ENCODE data around the gene PTAR1.
"Not testable (repeated sequence)": the region's sequence is repeated elsewhere in the genome, so short reads cannot be mapped to it uniquely, and the experiment has no call there.

The PTAR1 gene

GRCh38 chr9:69759421-69760277, at the start of gene PTAR1:
TSS of gene PTAR1 (minus strand) at chr9:69760011. CDS start at chr9:69759938, 73 bp downstream.
- no peaks in the 10 kb centered on the region for H3K36me3 ChIP-seq (ENCODE audit: insufficient read depth, low read length)
- H3K9me3 ChIP-seq (ENCODE audit: low read length), result no peaks in the 10 kb centered on the region
- no peaks in the 10 kb centered on the region for H3K27me3 ChIP-seq (ENCODE audit: insufficient read depth, low read length)
- peak within 1 kb of the TSS; percentile 50 for H2AFZ ChIP-seq (ENCODE audit: low read depth, low read length)
- H3K4me1 ChIP-seq (ENCODE audit: insufficient read depth, low read length), result peaks cover 15% of the 10 kb centered on the region
- peak within 1 kb of the TSS; percentile 91 for H3K4me3 ChIP-seq (ENCODE audit: low read length)

DNA sequence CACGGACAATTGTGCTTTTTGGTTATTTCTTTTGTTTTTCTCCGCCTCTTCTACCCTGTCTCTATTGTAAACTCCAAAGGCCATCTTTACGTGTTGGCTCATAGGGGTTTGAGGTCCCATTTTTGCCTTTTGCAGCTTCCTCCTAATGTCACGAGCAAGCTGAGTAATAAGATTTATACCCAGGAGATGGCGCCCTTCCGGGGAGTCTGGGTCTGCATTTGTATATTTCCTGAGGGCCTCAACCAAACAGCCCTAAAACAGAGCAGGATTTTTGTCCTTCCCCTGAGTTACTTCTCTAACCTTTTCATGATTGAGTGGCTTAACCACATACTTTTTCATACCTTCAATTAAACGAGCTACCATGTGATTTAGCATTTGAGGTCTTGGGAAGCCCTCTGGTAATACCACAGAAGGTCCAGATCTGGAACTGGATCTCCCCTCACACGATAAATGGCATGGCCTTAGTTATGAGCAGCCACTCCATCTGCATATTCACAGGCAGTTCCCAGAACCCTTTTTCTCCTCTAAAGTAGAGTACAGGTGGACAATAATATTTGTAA, 49.6 kb upstream of the PTAR1 start:
- Histone ChIP-seq H3K9me3 (ENCODE audit: low read length) (no peaks in the 10 kb centered on the region), H3K4me3 (ENCODE audit: low read length) (no peak overlapping the region), H3K36me3 (ENCODE audit: insufficient read depth, low read length) (no peaks in the 10 kb centered on the region)

DNA sequence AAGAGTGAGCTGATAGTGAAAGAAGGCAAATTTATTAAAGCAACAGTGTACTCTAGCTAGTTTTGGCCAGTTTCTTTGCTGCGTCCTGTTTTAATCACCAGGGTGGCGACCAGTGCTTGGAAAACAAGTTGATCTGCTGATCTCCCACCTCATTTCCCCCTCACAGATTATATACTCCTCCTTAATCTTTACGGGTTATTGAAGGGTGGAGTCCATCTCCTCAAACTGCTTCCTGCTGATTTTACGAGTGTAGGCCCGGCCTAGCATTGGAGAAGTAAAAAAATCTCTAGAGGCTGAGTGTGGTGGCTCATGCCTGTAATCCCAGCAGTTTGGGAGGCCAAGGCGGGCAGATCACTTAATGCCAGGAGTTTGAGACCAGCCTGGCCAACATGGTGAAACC, 46.8 kb upstream of the PTAR1 start:
- H3K4me1 ChIP-seq (ENCODE audit: insufficient read depth, low read length), result no peaks in the 10 kb centered on the region
- peaks cover 4% of the 10 kb centered on the region for H3K27me3 ChIP-seq (ENCODE audit: insufficient read depth, low read length)
- H2AFZ ChIP-seq (ENCODE audit: low read depth, low read length), result no peak overlapping the region
- H3K9me3 ChIP-seq (ENCODE audit: low read length), result no peaks in the 10 kb centered on the region
- H3K36me3 ChIP-seq (ENCODE audit: insufficient read depth, low read length), result no peaks in the 10 kb centered on the region
- no peak overlapping the region for H3K4me3 ChIP-seq (ENCODE audit: low read length)

More for the DNA sequence above, 49.6 kb upstream of the PTAR1 start:
- H2AFZ ChIP-seq (ENCODE audit: low read depth, low read length), result no peak overlapping the region
- H3K27me3 ChIP-seq (ENCODE audit: insufficient read depth, low read length), result no peaks in the 10 kb centered on the region
- H3K4me1 ChIP-seq (ENCODE audit: insufficient read depth, low read length), result no peaks in the 10 kb centered on the region

DNA sequence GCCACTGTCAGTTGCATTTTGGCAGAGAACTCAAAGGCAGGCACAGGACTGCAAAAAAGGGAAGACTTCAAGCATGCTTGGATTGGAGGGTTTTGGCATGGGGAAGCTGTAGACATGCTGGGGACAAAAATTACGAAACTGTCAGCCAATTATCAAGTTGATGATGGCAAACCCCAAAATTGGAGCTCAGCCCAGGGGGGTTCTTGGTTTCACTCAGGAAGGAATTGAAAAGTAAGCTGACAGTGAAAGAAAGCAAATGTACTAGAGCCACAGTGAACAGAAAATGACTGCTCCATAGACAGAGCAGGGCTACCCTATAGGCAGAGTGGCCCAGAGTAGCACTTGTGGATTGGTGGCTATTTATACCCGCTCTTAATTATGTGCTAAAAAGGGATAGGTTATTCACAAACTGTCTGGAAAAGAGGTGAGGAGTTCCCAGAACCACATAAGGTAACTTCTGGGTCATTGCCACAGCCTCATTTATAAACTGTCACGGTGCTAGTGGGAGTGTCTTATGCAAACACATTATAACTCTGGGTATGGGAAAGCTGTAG, 46.2 kb upstream of the PTAR1 start:
- no peak overlapping the region for H3K4me3 ChIP-seq (ENCODE audit: low read length)
- H3K4me1 ChIP-seq (ENCODE audit: insufficient read depth, low read length), result no peaks in the 10 kb centered on the region
- no peaks in the 10 kb centered on the region for H3K9me3 ChIP-seq (ENCODE audit: low read length)
- peaks cover 4% of the 10 kb centered on the region for H3K27me3 ChIP-seq (ENCODE audit: insufficient read depth, low read length)
- no peaks in the 10 kb centered on the region for H3K36me3 ChIP-seq (ENCODE audit: insufficient read depth, low read length)
- H2AFZ ChIP-seq (ENCODE audit: low read depth, low read length), result no peak overlapping the region

DNA sequence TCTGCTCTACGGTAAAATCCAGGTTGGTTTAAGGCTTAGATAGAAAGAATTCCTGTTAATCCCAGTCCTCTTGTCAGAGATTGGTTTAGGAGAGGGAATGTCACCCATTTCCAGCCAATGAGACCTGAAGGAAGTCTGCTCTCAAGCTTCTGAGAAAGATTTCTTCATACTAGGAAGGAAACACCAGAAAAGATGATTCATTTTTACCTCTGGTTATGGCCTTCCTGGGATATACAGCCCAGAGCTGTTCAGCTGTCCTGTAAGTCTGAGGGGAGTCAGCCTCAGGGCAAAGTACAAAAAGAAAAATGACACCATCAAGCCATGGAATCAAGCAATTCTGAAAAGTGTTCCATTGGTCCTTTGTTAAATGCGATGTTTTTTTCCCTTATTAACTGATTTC, 42.2 kb upstream of the PTAR1 start:
- Histone ChIP-seq H3K36me3 (ENCODE audit: insufficient read depth, low read length) (no peaks in the 10 kb centered on the region), H3K4me3 (ENCODE audit: low read length) (no peak overlapping the region), H3K27me3 (ENCODE audit: insufficient read depth, low read length) (peaks cover 4% of the 10 kb centered on the region), H2AFZ (ENCODE audit: low read depth, low read length) (no peak overlapping the region), H3K4me1 (ENCODE audit: insufficient read depth, low read length) (no peaks in the 10 kb centered on the region), H3K9me3 (ENCODE audit: low read length) (no peaks in the 10 kb centered on the region)

DNA sequence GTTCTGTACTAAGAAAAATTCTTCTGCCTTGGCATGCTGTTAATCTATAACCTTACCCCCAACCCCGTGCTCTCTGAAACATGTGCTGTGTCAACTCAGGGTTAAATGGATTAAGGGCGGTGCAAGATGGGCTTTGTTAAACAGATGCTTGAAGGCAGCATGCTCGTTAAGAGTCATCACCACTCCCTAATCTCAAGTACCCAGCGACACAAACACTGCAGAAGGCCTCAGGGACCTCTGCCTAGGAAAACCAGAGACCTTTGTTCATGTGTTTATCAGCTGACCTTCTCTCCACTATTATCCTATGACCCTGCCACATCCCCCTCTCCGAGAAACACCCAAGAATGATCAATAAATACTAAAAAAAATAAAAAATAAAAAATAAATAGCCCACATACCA, 40.2 kb upstream of the PTAR1 start:
- H3K9me3 ChIP-seq (ENCODE audit: low read length); H3K36me3 ChIP-seq (ENCODE audit: insufficient read depth, low read length); H3K4me3 ChIP-seq (ENCODE audit: low read length); H2AFZ ChIP-seq (ENCODE audit: low read depth, low read length); H3K4me1 ChIP-seq (ENCODE audit: insufficient read depth, low read length); H3K27me3 ChIP-seq (ENCODE audit: insufficient read depth, low read length): not testable (repeated sequence)

- H3K9me3 ChIP-seq (ENCODE audit: low read length); H3K27me3 ChIP-seq (ENCODE audit: insufficient read depth, low read length); H3K4me3 ChIP-seq (ENCODE audit: low read length); H2AFZ ChIP-seq (ENCODE audit: low read depth, low read length); H3K36me3 ChIP-seq (ENCODE audit: insufficient read depth, low read length); H3K4me1 ChIP-seq (ENCODE audit: insufficient read depth, low read length): not testable (repeated sequence)
These were observed 39.7 kb upstream of the PTAR1 start for GRCh38 chr9:69799521-69799920.

DNA sequence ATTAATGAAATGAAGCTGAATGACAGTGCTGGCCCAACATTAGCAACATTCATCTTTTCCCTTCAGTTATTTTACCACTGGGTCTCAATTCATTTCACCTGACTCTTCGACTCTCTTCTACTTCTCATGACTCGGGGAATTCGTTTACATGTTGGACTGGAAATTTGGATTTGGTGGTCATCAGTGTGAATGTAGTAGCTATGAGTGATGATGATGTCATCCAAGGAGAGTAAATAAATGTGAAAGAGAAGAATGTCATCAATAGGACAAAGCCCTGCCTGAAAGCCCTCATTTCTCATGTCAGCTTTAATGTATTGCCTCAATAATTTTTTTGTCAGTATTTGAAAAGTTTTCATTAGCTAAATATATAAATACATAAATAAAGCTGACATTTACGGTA, 38.9 kb upstream of the PTAR1 start:
- no peaks in the 10 kb centered on the region for H3K9me3 ChIP-seq (ENCODE audit: low read length)
- H3K36me3 ChIP-seq (ENCODE audit: insufficient read depth, low read length), result no peaks in the 10 kb centered on the region
- peaks cover 4% of the 10 kb centered on the region for H3K27me3 ChIP-seq (ENCODE audit: insufficient read depth, low read length)
- no peak overlapping the region for H2AFZ ChIP-seq (ENCODE audit: low read depth, low read length)
- no peaks in the 10 kb centered on the region for H3K4me1 ChIP-seq (ENCODE audit: insufficient read depth, low read length)
- no peak overlapping the region for H3K4me3 ChIP-seq (ENCODE audit: low read length)

GRCh38 chr9:69797675-69798074, 37.9 kb upstream of the PTAR1 start:
- no peaks in the 10 kb centered on the region for H3K4me1 ChIP-seq (ENCODE audit: insufficient read depth, low read length)
- no peaks in the 10 kb centered on the region for H3K9me3 ChIP-seq (ENCODE audit: low read length)
- no peak overlapping the region for H2AFZ ChIP-seq (ENCODE audit: low read depth, low read length)
- no peak overlapping the region for H3K4me3 ChIP-seq (ENCODE audit: low read length)
- H3K27me3 ChIP-seq (ENCODE audit: insufficient read depth, low read length), result no peaks in the 10 kb centered on the region
- H3K36me3 ChIP-seq (ENCODE audit: insufficient read depth, low read length), result no peaks in the 10 kb centered on the region

- Histone ChIP-seq H3K4me3 (ENCODE audit: low read length) (no peak overlapping the region), H3K4me1 (ENCODE audit: insufficient read depth, low read length) (no peaks in the 10 kb centered on the region), H3K27me3 (ENCODE audit: insufficient read depth, low read length) (no peaks in the 10 kb centered on the region), H3K9me3 (ENCODE audit: low read length) (no peaks in the 10 kb centered on the region), H2AFZ (ENCODE audit: low read depth, low read length) (no peak overlapping the region), H3K36me3 (ENCODE audit: insufficient read depth, low read length) (no peaks in the 10 kb centered on the region)
These were observed 34.5 kb upstream of the PTAR1 start for GRCh38 chr9:69794356-69794755.

- H2AFZ ChIP-seq (ENCODE audit: low read depth, low read length), result no peak overlapping the region
- H3K9me3 ChIP-seq (ENCODE audit: low read length), result no peaks in the 10 kb centered on the region
- no peaks in the 10 kb centered on the region for H3K36me3 ChIP-seq (ENCODE audit: insufficient read depth, low read length)
- no peaks in the 10 kb centered on the region for H3K27me3 ChIP-seq (ENCODE audit: insufficient read depth, low read length)
- H3K4me1 ChIP-seq (ENCODE audit: insufficient read depth, low read length), result no peaks in the 10 kb centered on the region
- no peak overlapping the region for H3K4me3 ChIP-seq (ENCODE audit: low read length)
These were observed 25.9 kb upstream of the PTAR1 start for GRCh38 chr9:69785757-69786156.

DNA sequence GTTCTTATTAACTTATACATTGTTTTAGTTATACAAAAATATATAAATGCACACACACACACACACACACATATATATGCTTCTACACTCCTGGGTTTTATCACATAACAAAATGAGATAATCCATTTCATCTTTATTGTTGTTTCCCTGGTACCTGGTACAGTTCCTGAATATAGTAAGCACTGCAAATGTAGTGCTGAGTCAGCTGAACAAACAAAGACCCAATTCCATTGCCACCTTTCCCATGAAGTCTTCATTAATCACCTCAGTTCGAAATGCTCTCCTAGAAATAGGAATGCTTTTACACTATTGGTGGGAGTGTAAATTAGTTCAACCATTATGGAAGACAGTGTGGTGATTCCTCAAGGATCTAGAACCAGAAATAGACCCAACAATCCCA, 13.4 kb upstream of the PTAR1 start:
- no peak overlapping the region for H2AFZ ChIP-seq (ENCODE audit: low read depth, low read length)
- H3K36me3 ChIP-seq (ENCODE audit: insufficient read depth, low read length), result no peaks in the 10 kb centered on the region
- H3K27me3 ChIP-seq (ENCODE audit: insufficient read depth, low read length), result no peaks in the 10 kb centered on the region
- no peak overlapping the region for H3K4me3 ChIP-seq (ENCODE audit: low read length)
- no peaks in the 10 kb centered on the region for H3K9me3 ChIP-seq (ENCODE audit: low read length)
- H3K4me1 ChIP-seq (ENCODE audit: insufficient read depth, low read length), result no peaks in the 10 kb centered on the region

DNA sequence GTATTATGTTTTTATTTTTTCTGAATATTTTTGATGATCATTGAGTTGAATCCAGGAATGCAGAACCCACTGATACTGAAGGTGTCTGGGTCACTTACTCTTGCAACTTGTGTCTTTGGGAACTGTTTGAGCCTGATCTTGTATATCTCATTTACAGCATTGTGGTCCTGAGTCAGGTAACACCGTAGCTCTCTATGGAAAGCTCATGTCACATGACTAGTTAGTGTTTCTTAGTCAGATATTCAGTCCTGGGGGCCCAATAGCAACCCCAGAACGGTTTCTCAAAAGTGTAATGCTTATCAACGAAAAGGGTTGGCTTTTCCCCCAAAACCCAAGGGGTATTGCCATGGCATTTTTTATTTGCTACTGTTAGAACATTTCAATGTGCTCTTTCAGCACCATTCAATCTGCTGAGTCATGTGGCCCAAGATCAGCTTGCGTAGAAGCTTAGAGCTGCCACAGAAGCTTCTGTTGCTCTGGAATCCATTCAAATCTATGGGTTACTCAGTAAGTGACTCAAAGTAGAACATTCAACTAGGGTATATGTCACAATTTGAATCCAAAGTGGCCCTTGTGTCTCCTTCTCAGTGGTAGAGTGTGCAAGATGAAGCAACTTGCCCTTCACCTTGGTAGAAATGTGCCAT, 12.1 kb upstream of the PTAR1 start:
- Histone ChIP-seq H3K4me1 (ENCODE audit: insufficient read depth, low read length) (no peaks in the 10 kb centered on the region), H3K36me3 (ENCODE audit: insufficient read depth, low read length) (no peaks in the 10 kb centered on the region), H3K27me3 (ENCODE audit: insufficient read depth, low read length) (no peaks in the 10 kb centered on the region), H2AFZ (ENCODE audit: low read depth, low read length) (no peak overlapping the region), H3K9me3 (ENCODE audit: low read length) (no peaks in the 10 kb centered on the region), H3K4me3 (ENCODE audit: low read length) (no peak overlapping the region)
